ENCODE data around the gene CFAP119. TPM values are rescaled to one million over a fixed set of nuclear protein-coding genes. Genes with fewer than 3 reads are reported as not detected.

CFAP119 gene
- total and polyA plus RNA-seq, 7 donors = 0.82 to 11.9 (median 2.5) TPM; not detected in 1

DNA sequence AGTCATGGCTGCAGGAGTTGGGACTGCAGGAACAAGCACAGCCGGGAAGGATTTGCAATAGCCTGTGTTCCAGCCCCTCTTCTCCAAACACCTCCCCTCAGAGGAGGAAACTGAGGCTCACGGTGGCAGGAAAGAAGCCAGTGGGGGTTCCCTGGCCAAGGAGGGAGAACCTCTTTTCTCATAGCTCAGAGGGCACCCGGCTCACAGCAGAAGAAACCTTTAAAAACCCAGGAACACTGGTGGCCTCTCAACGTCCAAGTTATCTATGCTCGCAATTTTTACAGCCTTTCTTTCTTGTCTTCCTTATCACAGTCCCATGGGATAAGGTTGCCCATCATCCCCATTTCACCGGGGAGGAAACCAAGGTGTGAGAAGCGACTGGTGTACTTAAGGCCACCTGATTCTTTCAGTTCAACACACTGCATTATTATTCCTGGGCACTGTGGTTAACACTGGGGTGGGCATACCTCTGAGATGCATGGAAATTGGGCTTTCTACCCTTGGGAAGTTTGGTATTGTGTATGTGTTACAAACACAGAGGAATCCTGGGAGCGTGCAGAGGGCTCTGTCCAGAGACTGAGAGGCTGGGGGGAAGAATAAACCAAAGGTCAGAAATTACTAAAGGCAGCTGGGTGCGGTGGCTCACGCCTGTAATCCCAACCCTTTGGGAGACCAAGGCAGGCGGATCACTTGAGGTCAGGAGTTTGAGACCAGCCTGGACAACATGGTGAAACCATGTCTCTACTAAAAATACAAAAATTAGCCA is 25.9 kb upstream of the CFAP119 start:
- peaks cover 8 to 18% (median 12%) of the 10 kb centered on the region in 4 donors for H3K36me3 ChIP-seq
- no peaks in the 10 kb centered on the region for H3K9me3 ChIP-seq
- H3K4me3 ChIP-seq = peak overlapping the region; percentile 78 to 99 (median 90)
- H3K27ac ChIP-seq = peak overlapping the region; percentile 89 to 96 (median 93)
- intact Hi-C loops (cut with DNase I) = loop anchor here (1.0 kb wide), 1 partner anchor 18 kb away; no protein-coding TSS in a partner anchor
- no peaks in the 10 kb centered on the region for H3K27me3 ChIP-seq
- no peak for DNase-seq
- 14 to 45% methylated on average over 11 of the region's 11 CpGs for WGBS, 2 donors
- peaks cover 3 to 29% (median 23%) of the 10 kb centered on the region in 4 donors for H3K4me1 ChIP-seq
- TF ChIP-seq POLR2A (IDR thresholded peaks at IDR 0.05) (no peak), CTCF (IDR thresholded peaks at IDR 0.05) (no peak), EP300 (IDR thresholded peaks at IDR 0.05) (no peak), POLR2AphosphoS5 (IDR thresholded peaks at IDR 0.05) (no peak)

DNA sequence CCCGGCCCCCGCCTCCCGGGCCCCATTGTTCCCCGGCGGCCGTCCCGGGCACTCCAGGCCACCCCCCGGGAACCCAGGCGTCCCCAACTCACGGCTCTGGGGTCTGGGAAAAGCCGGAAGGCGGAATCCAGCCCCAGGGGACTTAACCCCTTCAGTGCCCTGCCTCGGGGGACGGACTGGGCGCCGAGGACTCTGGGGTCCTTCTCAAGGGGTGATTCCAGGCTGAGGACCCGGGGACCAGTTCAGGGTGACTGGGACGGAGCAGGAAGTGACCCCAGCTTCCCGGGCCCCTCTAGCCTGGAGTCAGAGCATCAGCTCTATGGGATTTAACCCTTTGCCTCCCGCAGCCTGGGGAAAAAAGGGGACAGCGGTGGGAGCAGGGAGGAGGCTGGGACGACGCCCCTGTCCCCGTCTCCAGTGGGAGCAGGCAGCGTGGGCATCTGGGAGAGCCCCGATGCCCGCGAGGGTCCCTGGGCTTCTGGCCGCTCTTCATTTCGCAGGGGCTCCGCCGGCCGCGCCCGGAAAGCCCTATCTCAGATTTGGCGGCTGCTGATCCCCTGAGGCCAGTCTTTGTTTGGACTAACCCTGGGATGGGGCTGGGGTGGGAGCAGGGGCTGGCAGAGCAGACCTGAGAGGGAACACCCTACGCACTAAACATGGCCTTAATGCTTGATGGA is 25.2 kb upstream of the CFAP119 start, which contains the start of gene ZNF629:
TSS of gene ZNF629 (minus strand) at position 270 of the 677 bp plus-strand sequence. CDS start 2,723 bp downstream, outside the sequence.
- H3K36me3 ChIP-seq = peaks cover 15 to 25% (median 19%) of the 10 kb centered on the region in 4 donors
- TF ChIP-seq CTCF (IDR thresholded peaks at IDR 0.05) (peak in 1 of 4 experiments; percentile 24), EP300 (IDR thresholded peaks at IDR 0.05) (no peak), POLR2AphosphoS5 (IDR thresholded peaks at IDR 0.05) (peak in 3 of 4 donors; percentile 31 to 58 (median 53)), POLR2A (IDR thresholded peaks at IDR 0.05) (no peak)
- peak; percentile 89 for DNase-seq
- peaks cover 3 to 29% (median 23%) of the 10 kb centered on the region in 4 donors for H3K4me1 ChIP-seq
- peak within 1 kb of the TSS; percentile 78 to 99 (median 90) for H3K4me3 ChIP-seq
- H3K9me3 ChIP-seq = no peaks in the 10 kb centered on the region
- peak within 1 kb of the TSS; percentile 89 to 96 (median 93) for H3K27ac ChIP-seq
- intact Hi-C loops (cut with DNase I) = loop anchor here (1.0 kb wide), 1 partner anchor 18 kb away; no protein-coding TSS in a partner anchor
- WGBS, 2 donors = 1 to 2% methylated on average over 37 of the region's 37 CpGs
- H3K27me3 ChIP-seq = no peaks in the 10 kb centered on the region

DNA sequence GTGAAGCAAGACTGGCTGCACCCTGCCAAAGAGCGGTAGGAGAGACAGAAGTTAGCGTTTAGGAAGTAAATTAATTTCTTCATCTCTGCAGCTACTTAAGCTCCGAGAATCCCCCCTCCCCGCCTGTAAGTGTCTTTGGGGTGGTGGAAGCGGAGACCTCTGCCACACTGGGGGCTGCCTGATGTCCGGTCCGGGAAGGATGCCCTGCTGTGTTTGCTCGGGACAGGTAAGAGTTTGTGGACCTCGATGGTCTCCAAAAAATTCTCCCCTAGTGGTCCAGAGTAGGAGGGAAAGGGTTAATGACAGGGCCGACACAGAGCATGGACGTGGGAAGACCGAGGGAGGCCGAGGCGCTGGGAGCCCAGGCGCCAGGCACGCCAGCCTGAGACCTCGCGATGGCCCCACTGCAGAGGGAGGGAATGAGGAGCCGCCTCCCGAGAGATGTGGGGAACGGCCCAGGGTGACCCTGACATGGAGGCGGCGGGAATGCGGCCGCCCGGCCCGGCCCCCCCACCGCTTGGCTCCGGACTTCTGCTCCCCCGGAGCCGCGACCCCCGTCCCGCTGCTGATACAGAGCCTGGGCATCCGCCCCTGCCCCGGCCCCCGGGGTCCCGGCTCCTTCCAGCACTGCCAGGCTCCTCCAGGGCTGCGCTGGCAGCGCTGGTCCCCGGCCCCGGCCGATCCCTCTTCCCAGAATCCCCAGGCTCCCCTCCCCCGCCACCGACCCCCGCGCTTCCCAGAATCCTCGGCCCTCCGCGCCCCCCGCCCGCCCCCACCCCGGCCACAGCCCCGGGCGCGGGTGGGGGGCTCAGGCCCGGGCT is 24.5 kb upstream of the CFAP119 start:
- TF ChIP-seq POLR2A (IDR thresholded peaks at IDR 0.05) (no peak), CTCF (IDR thresholded peaks at IDR 0.05) (no peak), POLR2AphosphoS5 (IDR thresholded peaks at IDR 0.05) (peak in 1 of 4 donors; percentile 15), EP300 (IDR thresholded peaks at IDR 0.05) (no peak)
- H3K4me3 ChIP-seq = peak overlapping the region; percentile 78 to 99 (median 90)
- WGBS, 2 donors = 7 to 8% methylated on average over 57 of the region's 57 CpGs
- H3K4me1 ChIP-seq = peaks cover 3 to 29% (median 23%) of the 10 kb centered on the region in 4 donors
- H3K27me3 ChIP-seq = no peaks in the 10 kb centered on the region
- H3K9me3 ChIP-seq = no peaks in the 10 kb centered on the region
- intact Hi-C loops (cut with DNase I) = no loop called here
- peak overlapping the region; percentile 89 to 96 (median 93) for H3K27ac ChIP-seq
- peaks cover 21 to 33% (median 23%) of the 10 kb centered on the region in 4 donors for H3K36me3 ChIP-seq
- DNase-seq = no peak

Measured in sigmoid colon (tissue), 7 donors.